Naive thymus-derived CD8-positive, alpha-beta T cell (primary cell): Measurements from ENCODE around the gene CTXND1. TPM values are rescaled to one million over a fixed set of nuclear protein-coding genes. Genes with fewer than 3 reads are reported as not detected.

Experiments used
- ATAC-seq, 2 donors: fragments of 150-1000 bp; cut with Tn5 transposase in 1 of 2; sonication (Bioruptor Pico), chemical (Tn5 transposase) in 1 of 2; 1 replicate in 1 of 2; 2 replicates in 1 of 2; pipeline ENCODE4 v1.10.0; 2021; ENCODE audit warnings: mild to moderate bottlenecking in 2 of 2, moderate library complexity in 2 of 2
- POLR2A ChIA-PET: fragments of 350-600 bp; sonication (Branson Sonifier 250); formaldehyde crosslinking; loops from one replicate; lab custom pipeline; 2021; ENCODE audit warnings: antibody characterized with exemption; lab: Charles Lee
- DNase-seq, 10 donors: peaks; one replicate each; pipeline versions ENCODE4 v3.0.0 to v3.0.0-alpha.2; 2020 to 2022
- H3K27ac Mint-ChIP-seq, 10 donors: one replicate each; pipeline ENCODE4 v1.8.0; 2020 to 2022; ENCODE audit warnings: mild to moderate bottlenecking in 10 of 10, mixed read lengths in 10 of 10, moderate library complexity in 4 of 10, inconsistent platforms in 1 of 10
- H3K27me3 Mint-ChIP-seq, 5 donors: one replicate each; pipeline ENCODE4 v1.8.0; 2021 to 2022; ENCODE audit warnings: mixed read lengths in 5 of 5
- H3K36me3 Mint-ChIP-seq, 3 donors: one replicate each; pipeline ENCODE4 v1.8.0; 2020 to 2022; ENCODE audit warnings: mixed read lengths in 3 of 3, mild to moderate bottlenecking in 2 of 3, inconsistent platforms in 1 of 3
- H3K4me1 Mint-ChIP-seq, 4 donors: one replicate each; pipeline ENCODE4 v1.8.0; 2021 to 2022; ENCODE audit warnings: mixed read lengths in 4 of 4
- H3K4me3 Mint-ChIP-seq, 10 donors: one replicate each; pipeline ENCODE4 v1.8.0; 2020 to 2022; ENCODE audit warnings: mild to moderate bottlenecking in 10 of 10, mixed read lengths in 10 of 10, moderate library complexity in 6 of 10, inconsistent platforms in 1 of 10
- H3K9me3 Mint-ChIP-seq, 9 donors: one replicate each; pipeline ENCODE4 v1.8.0; 2020 to 2022; ENCODE audit warnings: mixed read lengths in 9 of 9, mild to moderate bottlenecking in 3 of 9, inconsistent platforms in 1 of 9, moderate library complexity in 1 of 9
- polyA plus RNA-seq, 3 donors: library from polyadenylated mRNA; unstranded; fragments of 300-500 nt; fragmentation: Illumina TruSeq; gene quantifications; one replicate each; pipeline ENCODE4 v1.2.3, GENCODE V29; 2021
- total RNA-seq, 8 experiments: library from RNA in 2 of 8; stranded (reverse) in 2 of 8; gene quantifications; one replicate each; pipeline ENCODE4 v1.2.3 and lab custom pipeline; 2021 to 2026

The CTXND1 gene
- total and polyA plus RNA-seq, 5 experiments from 2014 or later = not detected

DNA sequence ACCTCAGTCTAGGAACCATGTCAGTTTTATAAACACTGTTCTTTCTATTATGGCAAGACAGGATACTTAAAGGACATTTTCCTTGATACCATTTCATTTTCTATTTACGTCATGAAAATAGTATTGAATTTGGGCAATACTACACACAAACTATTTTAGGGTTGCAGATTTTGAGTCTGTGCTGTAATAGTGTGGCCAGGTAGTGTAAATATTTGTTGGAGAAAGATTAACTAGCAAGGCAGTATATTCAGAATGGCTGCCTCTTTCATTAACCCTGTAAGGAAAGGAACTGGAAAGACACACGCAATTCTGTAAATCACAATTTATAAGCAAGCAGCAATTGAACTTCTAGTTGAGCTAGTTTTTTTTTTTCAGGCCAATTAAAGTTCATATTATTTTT lies 2.0 kb downstream of the CTXND1 start:
- POLR2A ChIA-PET = no interaction called here
- no peak overlapping the region for H3K27ac Mint-ChIP-seq
- no peak overlapping the region for H3K4me3 Mint-ChIP-seq
- H3K4me1 Mint-ChIP-seq = peaks cover 0 to 7% (median 4%) of the 10 kb centered on the region in 4 donors
- peaks cover 32 to 89% (median 56%) of the 10 kb centered on the region in 5 donors for H3K27me3 Mint-ChIP-seq
- ATAC-seq = no peak
- no peak for DNase-seq
- H3K36me3 Mint-ChIP-seq = no peaks in the 10 kb centered on the region
- no peaks in the 10 kb centered on the region for H3K9me3 Mint-ChIP-seq

DNA sequence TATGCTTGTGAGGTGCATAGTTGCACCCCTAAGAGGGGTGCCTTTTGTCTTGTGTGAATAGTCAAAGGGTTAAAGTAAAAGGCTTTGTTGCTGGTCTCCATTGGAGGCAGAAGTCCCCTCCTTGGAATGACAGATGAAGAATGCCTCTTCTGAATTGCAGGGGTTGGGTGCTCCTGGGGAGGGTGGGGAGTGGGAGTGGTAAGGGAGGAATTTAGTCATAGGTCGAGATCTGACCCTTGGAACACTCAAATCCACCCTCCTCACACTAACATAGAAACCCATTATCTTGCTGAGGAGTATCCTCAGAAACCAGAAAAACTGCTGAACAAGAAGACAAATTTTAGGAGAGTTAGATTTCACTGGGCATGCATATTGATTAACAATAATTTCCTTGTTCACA lies 4.7 kb downstream of the CTXND1 start:
- Mint-ChIP-seq H3K36me3 (no peaks in the 10 kb centered on the region), H3K27ac (no peak overlapping the region), H3K9me3 (no peaks in the 10 kb centered on the region), H3K4me1 (peaks cover 0 to 7% (median 4%) of the 10 kb centered on the region in 4 donors), H3K4me3 (no peak overlapping the region), H3K27me3 (peaks cover 27 to 80% (median 40%) of the 10 kb centered on the region in 5 donors)
- POLR2A ChIA-PET = no interaction called here
- no peak for ATAC-seq
- no peak for DNase-seq

DNA sequence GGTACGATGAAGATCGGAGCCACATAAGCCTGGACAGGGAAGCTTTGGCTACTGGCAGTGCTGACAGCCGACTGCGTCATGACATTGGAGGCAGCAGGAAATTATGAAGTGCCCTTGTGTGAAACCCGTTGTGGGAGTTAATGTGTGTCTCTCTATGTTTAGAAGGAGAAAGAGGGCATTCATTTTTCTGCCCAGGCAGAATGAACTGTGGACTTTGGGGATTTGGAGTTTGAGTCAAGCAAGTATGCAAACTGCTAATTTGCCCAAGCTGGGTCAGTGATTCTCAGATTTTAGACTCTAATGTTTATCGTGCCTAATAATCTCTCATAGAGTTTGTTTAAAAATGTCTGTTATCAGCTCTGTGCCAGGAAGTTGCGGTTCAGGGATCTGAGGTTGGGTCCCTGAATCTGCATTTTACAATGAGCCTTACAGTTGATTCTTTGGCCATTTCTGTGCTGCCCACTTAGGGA lies 5.6 kb downstream of the CTXND1 start:
- no peak for DNase-seq
- no peak overlapping the region for H3K27ac Mint-ChIP-seq
- H3K36me3 Mint-ChIP-seq = no peaks in the 10 kb centered on the region
- ATAC-seq = no peak
- peaks cover 0 to 5% (median 4%) of the 10 kb centered on the region in 4 donors for H3K4me1 Mint-ChIP-seq
- H3K27me3 Mint-ChIP-seq = peaks cover 30 to 86% (median 43%) of the 10 kb centered on the region in 5 donors
- H3K4me3 Mint-ChIP-seq = no peak overlapping the region
- POLR2A ChIA-PET = no interaction called here
- H3K9me3 Mint-ChIP-seq = no peaks in the 10 kb centered on the region

GRCh38 chr15:80242802-80243201 lies 9.2 kb downstream of the CTXND1 start:
- DNase-seq = no peak
- Mint-ChIP-seq H3K27ac (no peak overlapping the region), H3K4me3 (no peak overlapping the region), H3K9me3 (no peaks in the 10 kb centered on the region), H3K36me3 (no peaks in the 10 kb centered on the region), H3K27me3 (peaks cover 22 to 79% (median 35%) of the 10 kb centered on the region in 5 donors), H3K4me1 (peaks cover 0 to 4% (median 0%) of the 10 kb centered on the region in 4 donors)
- no peak for ATAC-seq
- POLR2A ChIA-PET = no interaction called here

- peaks cover 0 to 4% (median 0%) of the 10 kb centered on the region in 4 donors for H3K4me1 Mint-ChIP-seq
- POLR2A ChIA-PET = no interaction called here
- no peaks in the 10 kb centered on the region for H3K36me3 Mint-ChIP-seq
- no peak overlapping the region for H3K27ac Mint-ChIP-seq
- no peaks in the 10 kb centered on the region for H3K9me3 Mint-ChIP-seq
- no peak for DNase-seq
- H3K4me3 Mint-ChIP-seq = no peak overlapping the region
- ATAC-seq = no peak
- H3K27me3 Mint-ChIP-seq = peaks cover 22 to 74% (median 34%) of the 10 kb centered on the region in 5 donors
Observed at GRCh38 chr15:80242132-80242769, 9.8 kb downstream of the CTXND1 start.

DNA sequence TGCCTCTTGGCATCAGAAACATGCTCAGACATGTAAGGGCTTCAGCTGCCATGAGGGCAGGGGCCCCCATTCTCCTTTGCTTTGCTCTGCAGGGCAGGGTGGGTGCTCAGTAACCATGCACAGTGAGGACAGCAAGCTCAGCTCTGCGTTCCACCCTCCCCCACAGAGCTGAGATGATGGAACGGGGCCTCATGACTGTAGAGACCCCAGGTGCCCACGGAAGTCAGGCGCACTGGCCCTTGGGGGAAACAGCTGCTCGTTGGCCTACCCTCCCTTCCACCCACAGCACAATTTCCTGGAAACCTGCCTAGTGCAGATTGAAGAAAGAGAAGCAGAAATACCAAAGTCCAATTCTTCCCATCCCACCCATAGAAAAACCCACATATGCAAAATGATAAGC lies 10.5 kb downstream of the CTXND1 start:
- Mint-ChIP-seq H3K9me3 (no peaks in the 10 kb centered on the region), H3K27me3 (peaks cover 22 to 67% (median 30%) of the 10 kb centered on the region in 5 donors), H3K4me1 (peaks cover 0 to 4% (median 0%) of the 10 kb centered on the region in 4 donors), H3K36me3 (no peaks in the 10 kb centered on the region), H3K4me3 (no peak overlapping the region), H3K27ac (no peak overlapping the region)
- DNase-seq (no peak), ATAC-seq (no peak)
- POLR2A ChIA-PET = no interaction called here

DNA sequence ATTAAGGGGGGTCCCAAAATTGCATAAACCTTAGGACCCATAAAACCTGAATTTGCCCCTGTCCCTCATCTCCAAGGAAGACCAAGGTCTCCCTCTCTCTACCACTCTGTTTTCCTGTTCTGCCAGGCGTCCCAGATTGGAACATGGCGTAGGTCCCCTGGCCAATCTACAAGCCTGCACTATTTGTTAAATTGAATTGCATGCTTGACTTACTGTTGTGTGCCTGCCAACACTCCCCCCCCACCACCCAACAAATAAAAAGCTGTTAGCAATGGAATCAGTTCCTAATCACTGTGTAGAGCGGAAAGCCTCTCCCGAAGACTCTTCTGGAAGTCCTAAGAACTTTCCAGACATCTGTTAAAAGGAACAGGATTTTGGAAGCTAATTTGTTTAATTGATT lies 11.7 kb downstream of the CTXND1 start:
- Mint-ChIP-seq H3K36me3 (no peaks in the 10 kb centered on the region), H3K9me3 (no peaks in the 10 kb centered on the region), H3K27me3 (peaks cover 20 to 64% (median 29%) of the 10 kb centered on the region in 5 donors), H3K27ac (no peak overlapping the region), H3K4me1 (peaks cover 0 to 4% (median 0%) of the 10 kb centered on the region in 4 donors), H3K4me3 (no peak overlapping the region)
- no peak for DNase-seq
- no peak for ATAC-seq
- POLR2A ChIA-PET = no interaction called here

DNA sequence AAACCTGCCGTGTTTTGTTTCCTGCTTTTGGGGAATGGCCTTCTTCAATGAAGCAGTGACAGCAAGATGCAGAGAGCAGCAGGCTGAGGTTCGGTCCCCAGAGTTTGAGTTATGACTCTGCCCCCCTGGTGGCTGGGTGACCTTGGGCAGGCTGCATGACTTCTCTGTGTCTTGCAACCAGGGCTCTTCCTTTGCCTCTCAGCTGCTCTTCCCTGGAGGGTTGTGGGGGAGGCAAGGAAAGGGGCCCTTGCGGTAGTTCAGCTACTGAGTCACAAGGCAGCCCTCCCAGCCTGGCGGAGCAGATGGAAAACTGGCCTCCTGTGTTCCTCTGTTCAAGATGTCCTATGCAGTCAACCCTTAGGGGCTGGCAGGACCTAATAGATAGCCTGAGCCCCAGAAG lies 17.1 kb downstream of the CTXND1 start:
- H3K27me3 Mint-ChIP-seq = peaks cover 15 to 69% (median 24%) of the 10 kb centered on the region in 5 donors
- H3K27ac Mint-ChIP-seq = no peak overlapping the region
- no peak for ATAC-seq
- POLR2A ChIA-PET = no interaction called here
- H3K36me3 Mint-ChIP-seq = no peaks in the 10 kb centered on the region
- H3K4me3 Mint-ChIP-seq = no peak overlapping the region
- H3K9me3 Mint-ChIP-seq = no peaks in the 10 kb centered on the region
- peak in 5 of 10 donors; percentile 5 to 24 (median 13) for DNase-seq
- H3K4me1 Mint-ChIP-seq = no peaks in the 10 kb centered on the region

DNA sequence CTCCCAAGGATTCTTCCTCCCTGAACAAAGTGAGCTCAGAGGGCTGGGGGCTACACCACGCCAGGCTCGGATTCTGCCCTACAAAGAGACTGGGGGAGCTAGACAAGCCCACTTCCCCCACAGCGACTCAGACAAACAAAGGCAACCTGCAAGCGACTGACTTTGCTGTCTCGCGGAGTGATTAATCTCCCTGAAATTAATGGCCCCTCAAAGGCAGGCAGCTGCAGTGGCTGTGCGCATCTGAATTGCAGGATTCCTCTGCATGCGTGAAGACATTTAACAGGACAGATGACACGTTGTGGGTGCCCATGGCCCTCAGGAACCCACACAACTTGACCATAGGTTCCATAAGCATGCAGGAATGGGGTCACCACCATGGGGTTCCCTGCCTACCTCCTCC lies 18.4 kb downstream of the CTXND1 start:
- no peak for ATAC-seq
- Mint-ChIP-seq H3K4me1 (no peaks in the 10 kb centered on the region), H3K4me3 (no peak overlapping the region), H3K36me3 (no peaks in the 10 kb centered on the region), H3K9me3 (no peaks in the 10 kb centered on the region), H3K27me3 (peaks cover 19 to 66% (median 28%) of the 10 kb centered on the region in 5 donors), H3K27ac (no peak overlapping the region)
- POLR2A ChIA-PET = no interaction called here
- no peak for DNase-seq

- Mint-ChIP-seq H3K27ac (no peak overlapping the region), H3K4me3 (no peak overlapping the region), H3K36me3 (no peaks in the 10 kb centered on the region), H3K27me3 (peaks cover 30 to 87% (median 38%) of the 10 kb centered on the region in 5 donors), H3K9me3 (no peaks in the 10 kb centered on the region), H3K4me1 (no peaks in the 10 kb centered on the region)
- POLR2A ChIA-PET = no interaction called here
- DNase-seq (no peak), ATAC-seq (no peak)
Observed at GRCh38 chr15:80231371-80231770, 20.6 kb downstream of the CTXND1 start.

DNA sequence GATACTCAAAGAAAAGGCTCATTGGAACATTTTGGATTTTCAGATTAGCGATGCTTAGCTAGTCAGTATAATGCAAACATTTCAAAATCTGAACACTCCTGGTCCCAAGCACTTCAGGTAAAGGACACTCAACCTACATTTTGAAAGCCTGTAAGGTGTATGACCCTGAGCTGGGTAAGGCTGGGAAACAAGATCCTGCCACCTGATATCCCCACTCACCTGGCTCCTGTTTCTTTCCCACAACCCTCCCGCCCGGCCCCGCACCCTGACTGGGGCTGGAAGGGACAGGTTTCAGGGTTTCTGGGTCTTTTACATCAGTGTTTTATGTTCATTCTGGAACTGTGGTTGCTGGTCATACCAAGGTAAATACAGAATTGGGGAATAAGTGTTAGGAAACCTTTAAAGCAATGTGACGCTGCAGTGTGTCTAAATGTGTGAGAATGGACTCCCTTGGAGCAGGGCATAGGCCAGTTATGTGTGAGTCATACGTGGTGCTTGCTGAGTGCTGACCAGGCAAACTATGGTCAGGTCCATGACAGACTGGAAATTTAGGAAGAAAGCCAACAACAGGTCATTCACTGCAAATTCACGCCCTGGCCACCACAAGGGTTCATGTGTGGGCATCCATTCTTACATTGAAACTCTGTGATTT lies 22.9 kb downstream of the CTXND1 start:
- Mint-ChIP-seq H3K36me3 (peaks cover 0 to 6% (median 0%) of the 10 kb centered on the region in 3 donors), H3K4me1 (no peaks in the 10 kb centered on the region), H3K27me3 (peaks cover 36 to 85% (median 42%) of the 10 kb centered on the region in 5 donors), H3K9me3 (no peaks in the 10 kb centered on the region), H3K27ac (no peak overlapping the region), H3K4me3 (no peak overlapping the region)
- POLR2A ChIA-PET = no interaction called here
- DNase-seq (no peak), ATAC-seq (no peak)

GRCh38 chr15:80219955-80220354 lies 32.1 kb downstream of the CTXND1 start:
- no peaks in the 10 kb centered on the region for H3K36me3 Mint-ChIP-seq
- no peak overlapping the region for H3K27ac Mint-ChIP-seq
- H3K4me3 Mint-ChIP-seq = no peak overlapping the region

GRCh38 chr15:80217327-80217900 lies 34.6 kb downstream of the CTXND1 start:
- H3K36me3 Mint-ChIP-seq = no peaks in the 10 kb centered on the region
- no peaks in the 10 kb centered on the region for H3K9me3 Mint-ChIP-seq
- no peaks in the 10 kb centered on the region for H3K4me1 Mint-ChIP-seq
- DNase-seq = no peak
- no peak overlapping the region for H3K4me3 Mint-ChIP-seq
- H3K27me3 Mint-ChIP-seq = peaks cover 9 to 28% (median 15%) of the 10 kb centered on the region in 5 donors
- POLR2A ChIA-PET = no interaction called here
- ATAC-seq = no peak
- no peak overlapping the region for H3K27ac Mint-ChIP-seq

More at GRCh38 chr15:80219955-80220354, 32.1 kb downstream of the CTXND1 start:
- Mint-ChIP-seq H3K9me3 (peaks cover 0 to 2% (median 0%) of the 10 kb centered on the region in 9 donors), H3K4me1 (no peaks in the 10 kb centered on the region), H3K27me3 (peaks cover 7 to 22% (median 14%) of the 10 kb centered on the region in 5 donors)
- ATAC-seq (no peak), DNase-seq (no peak)
- POLR2A ChIA-PET = no interaction called here
